ENCODE results near the gene BRD4. TPM values are rescaled to one million over a fixed set of nuclear protein-coding genes. Genes with fewer than 3 reads are reported as not detected.

Gene BRD4
- total RNA-seq, 4 donors from 2014 or later, result 39.5 to 87.9 (median 61.2) TPM

DNA sequence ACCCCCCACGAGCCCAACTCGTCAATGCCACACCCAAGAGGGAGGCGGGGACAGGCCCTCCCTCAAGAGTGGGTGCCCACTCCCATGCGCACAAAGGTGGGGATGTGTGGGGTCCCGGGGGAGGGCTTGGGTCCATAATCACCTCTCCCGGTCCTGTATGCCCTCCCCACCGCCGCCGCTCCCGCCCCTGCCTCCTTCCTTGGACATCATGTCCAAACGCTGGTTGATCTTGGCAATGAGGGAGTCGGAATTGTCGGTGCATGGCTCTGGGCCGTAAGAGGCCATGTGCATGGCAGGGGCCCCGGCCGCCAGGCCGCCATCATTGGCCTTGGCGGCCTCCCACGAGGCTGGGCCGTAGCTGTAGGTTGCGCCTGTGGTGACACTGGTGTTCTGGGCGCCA, 41.3 kb upstream of the BRD4 start:
- 40 to 92% methylated on average over 1 to 22 of the region's 22 CpGs for WGBS, 2 donors (ENCODE audit: low coverage in 1 of 2)
- TF ChIP-seq, protein P1, sequence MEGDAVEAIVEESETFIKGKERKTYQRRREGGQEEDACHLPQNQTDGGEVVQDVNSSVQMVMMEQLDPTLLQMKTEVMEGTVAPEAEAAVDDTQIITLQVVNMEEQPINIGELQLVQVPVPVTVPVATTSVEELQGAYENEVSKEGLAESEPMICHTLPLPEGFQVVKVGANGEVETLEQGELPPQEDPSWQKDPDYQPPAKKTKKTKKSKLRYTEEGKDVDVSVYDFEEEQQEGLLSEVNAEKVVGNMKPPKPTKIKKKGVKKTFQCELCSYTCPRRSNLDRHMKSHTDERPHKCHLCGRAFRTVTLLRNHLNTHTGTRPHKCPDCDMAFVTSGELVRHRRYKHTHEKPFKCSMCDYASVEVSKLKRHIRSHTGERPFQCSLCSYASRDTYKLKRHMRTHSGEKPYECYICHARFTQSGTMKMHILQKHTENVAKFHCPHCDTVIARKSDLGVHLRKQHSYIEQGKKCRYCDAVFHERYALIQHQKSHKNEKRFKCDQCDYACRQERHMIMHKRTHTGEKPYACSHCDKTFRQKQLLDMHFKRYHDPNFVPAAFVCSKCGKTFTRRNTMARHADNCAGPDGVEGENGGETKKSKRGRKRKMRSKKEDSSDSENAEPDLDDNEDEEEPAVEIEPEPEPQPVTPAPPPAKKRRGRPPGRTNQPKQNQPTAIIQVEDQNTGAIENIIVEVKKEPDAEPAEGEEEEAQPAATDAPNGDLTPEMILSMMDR (IDR thresholded peaks at IDR 0.05), result no peak
- no peak for TF ChIP-seq POLR2A (IDR thresholded peaks at IDR 0.05)
- no peak for TF ChIP-seq POLR2AphosphoS5 (IDR thresholded peaks at IDR 0.05)
- TF ChIP-seq EP300 (IDR thresholded peaks at IDR 0.05; ENCODE audit: low read depth), result no peak
- H3K4me3 ChIP-seq, result no peak overlapping the region
- peaks cover 0 to 41% (median 16%) of the 10 kb centered on the region in 4 donors for H3K36me3 ChIP-seq
- DNase-seq, result no peak
- H3K4me1 ChIP-seq, result peaks cover 13 to 37% (median 23%) of the 10 kb centered on the region in 4 donors
- in situ Hi-C loops (cut with MboI; ENCODE audit: low pct_ligation_motif_present in 1 of 4, low pct_unique_long_range_greater_than_20kb in 1 of 4, low sequenced_read_pairs in 3 of 4), result no loop called here
- H3K9me3 ChIP-seq, result no peaks in the 10 kb centered on the region
- no peaks in the 10 kb centered on the region for H3K27me3 ChIP-seq
- H3K27ac ChIP-seq, result no peak overlapping the region
- intact Hi-C loops (cut with DNase I; ENCODE audit: low total_unique reads), result no loop called here

DNA sequence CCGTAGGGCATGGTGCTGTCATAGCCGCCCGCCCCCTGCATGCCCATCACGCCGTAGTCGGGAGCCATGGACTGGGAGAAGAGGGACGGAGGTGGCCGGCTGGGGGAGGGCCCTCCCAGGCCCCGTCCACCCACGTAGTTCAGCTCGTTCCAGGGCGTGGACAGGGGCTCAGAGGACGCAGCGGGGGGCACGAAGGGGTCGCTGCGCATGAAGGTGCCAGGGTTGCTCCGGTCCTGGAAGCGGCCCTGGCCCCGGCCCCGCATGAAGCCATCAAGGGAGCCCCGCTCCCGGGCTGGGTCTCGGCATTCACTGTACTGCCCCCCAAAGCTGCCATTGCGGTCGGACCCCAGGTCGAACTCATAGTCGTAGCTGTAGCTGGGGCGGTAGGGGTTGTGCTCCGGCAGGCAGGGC, 40.6 kb upstream of the BRD4 start:
- Histone ChIP-seq H3K9me3 (no peaks in the 10 kb centered on the region), H3K27ac (no peak overlapping the region), H3K36me3 (peaks cover 0 to 49% (median 19%) of the 10 kb centered on the region in 4 donors), H3K4me1 (peaks cover 13 to 35% (median 21%) of the 10 kb centered on the region in 4 donors), H3K27me3 (no peaks in the 10 kb centered on the region), H3K4me3 (no peak overlapping the region)
- in situ Hi-C loops (cut with MboI; ENCODE audit: low pct_ligation_motif_present in 1 of 4, low pct_unique_long_range_greater_than_20kb in 1 of 4, low sequenced_read_pairs in 3 of 4), result no loop called here
- WGBS, 2 donors (ENCODE audit: low coverage in 1 of 2), result 93% methylated on average over 29 of the region's 30 CpGs; no CpG with 5 or more reads in 1 of the 2 donors
- intact Hi-C loops (cut with DNase I; ENCODE audit: low total_unique reads), result no loop called here
- no peak for DNase-seq
- TF ChIP-seq, protein P1 (IDR thresholded peaks at IDR 0.05), result no peak
- no peak for TF ChIP-seq EP300 (IDR thresholded peaks at IDR 0.05; ENCODE audit: low read depth)
- no peak for TF ChIP-seq POLR2AphosphoS5 (IDR thresholded peaks at IDR 0.05)
- no peak for TF ChIP-seq POLR2A (IDR thresholded peaks at IDR 0.05)

DNA sequence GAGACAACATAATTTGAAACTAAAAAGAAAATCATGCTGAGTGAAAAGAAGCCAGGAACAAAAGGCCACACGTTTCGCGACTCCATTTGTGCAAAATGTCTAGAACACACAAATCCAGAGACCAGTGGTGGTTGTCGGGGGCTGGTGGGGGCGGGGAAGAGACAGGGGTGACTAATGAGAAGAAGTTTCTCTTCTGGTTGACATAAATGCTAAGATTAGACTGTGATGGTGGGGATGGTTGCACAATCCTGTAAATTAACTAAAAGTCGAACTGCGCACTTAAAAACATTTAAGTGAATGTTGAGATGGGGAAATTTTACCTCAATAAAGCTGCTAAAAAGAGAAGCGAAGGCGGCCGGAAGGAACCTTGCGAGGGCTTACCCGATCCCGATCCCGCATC, 40.1 kb upstream of the BRD4 start:
- Histone ChIP-seq H3K9me3 (no peaks in the 10 kb centered on the region), H3K27ac (no peak overlapping the region), H3K27me3 (no peaks in the 10 kb centered on the region), H3K36me3 (peaks cover 0 to 53% (median 21%) of the 10 kb centered on the region in 4 donors), H3K4me1 (peaks cover 10 to 30% (median 17%) of the 10 kb centered on the region in 4 donors), H3K4me3 (no peak overlapping the region)
- in situ Hi-C loops (cut with MboI; ENCODE audit: low pct_ligation_motif_present in 1 of 4, low pct_unique_long_range_greater_than_20kb in 1 of 4, low sequenced_read_pairs in 3 of 4) (no loop called here), intact Hi-C loops (cut with DNase I; ENCODE audit: low total_unique reads) (no loop called here)
- TF ChIP-seq EP300 (IDR thresholded peaks at IDR 0.05; ENCODE audit: low read depth) (no peak), POLR2A (IDR thresholded peaks at IDR 0.05) (no peak), POLR2AphosphoS5 (IDR thresholded peaks at IDR 0.05) (no peak)
- TF ChIP-seq, protein P1 (IDR thresholded peaks at IDR 0.05), result no peak
- WGBS, 2 donors (ENCODE audit: low coverage in 1 of 2), result 67 to 91% methylated on average over 3 to 14 of the region's 14 CpGs
- DNase-seq, result no peak

DNA sequence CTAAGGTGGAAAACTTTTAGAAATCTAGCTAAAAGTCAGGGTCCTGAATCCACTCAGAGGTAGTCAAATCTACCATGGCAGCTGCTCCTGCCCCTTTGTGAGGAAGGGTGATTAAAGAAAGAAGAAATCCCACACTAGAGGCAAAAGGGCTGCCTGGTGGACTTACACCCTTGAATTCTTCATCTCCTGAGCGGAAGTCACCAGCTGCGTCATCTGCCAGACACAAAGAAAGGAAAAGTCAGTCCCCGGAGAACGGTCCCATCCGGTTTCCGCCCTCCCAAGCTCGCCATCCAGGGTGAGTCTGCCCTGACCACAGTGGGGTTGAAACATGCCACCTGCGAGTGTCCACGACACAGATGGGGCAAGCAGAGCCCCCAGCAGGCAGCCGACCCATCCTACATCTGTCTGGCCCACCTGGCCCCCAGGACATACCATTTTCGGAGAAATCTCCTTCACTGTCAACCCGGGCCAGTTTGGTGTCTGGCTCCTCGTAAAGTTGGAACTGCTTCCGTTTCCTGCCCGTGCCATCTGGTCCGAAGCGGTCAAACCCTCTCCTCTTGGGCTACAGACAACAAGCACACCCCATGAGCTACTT, 39.5 kb upstream of the BRD4 start:
- no peaks in the 10 kb centered on the region for H3K27me3 ChIP-seq
- intact Hi-C loops (cut with DNase I; ENCODE audit: low total_unique reads) (no loop called here), in situ Hi-C loops (cut with MboI; ENCODE audit: low pct_ligation_motif_present in 1 of 4, low pct_unique_long_range_greater_than_20kb in 1 of 4, low sequenced_read_pairs in 3 of 4) (no loop called here)
- 94 to 100% methylated on average over 2 to 17 of the region's 17 CpGs for WGBS, 2 donors (ENCODE audit: low coverage in 1 of 2)
- no peak for DNase-seq
- peaks cover 5 to 24% (median 11%) of the 10 kb centered on the region in 4 donors for H3K4me1 ChIP-seq
- H3K9me3 ChIP-seq, result no peaks in the 10 kb centered on the region
- TF ChIP-seq POLR2AphosphoS5 (IDR thresholded peaks at IDR 0.05), result no peak
- TF ChIP-seq EP300 (IDR thresholded peaks at IDR 0.05; ENCODE audit: low read depth), result no peak
- no peak for TF ChIP-seq POLR2A (IDR thresholded peaks at IDR 0.05)
- TF ChIP-seq, protein P1 (IDR thresholded peaks at IDR 0.05), result no peak
- peaks cover 0 to 53% (median 24%) of the 10 kb centered on the region in 4 donors for H3K36me3 ChIP-seq
- H3K27ac ChIP-seq, result no peak overlapping the region
- H3K4me3 ChIP-seq, result no peak overlapping the region
